Thoracic aorta (tissue), 2 donors: Measurements from ENCODE around the gene NOL8. TPM values are rescaled to one million over a fixed set of nuclear protein-coding genes. Genes with fewer than 3 reads are reported as not detected.
A peak's percentile ranks its signal among the peaks of the same experiment; 100 is the strongest.

Source experiments
- ATAC-seq: fragments of 150-250 bp; one replicate; pipeline ENCODE4 v1.8.0; 2017; ENCODE audit warnings: low read depth; ENCODE audit not compliant: insufficient number of reproducible peaks, low FRiP score
- DNase-seq: peaks from one replicate; pipeline ENCODE4 v3.0.0-alpha.2; 2020; ENCODE audit warnings: low spot score
- H3K27ac ChIP-seq, 2 donors: fragments of 200-600 bp; sonication (generic); 1 replicate in 1 of 2; 2 replicates in 1 of 2; pipeline ENCODE4 v1.5.1; 2016; ENCODE audit warnings: mild to moderate bottlenecking in 2 of 2, moderate library complexity in 2 of 2
- H3K27me3 ChIP-seq: fragments of 200-600 bp; sonication (generic); replicated peaks from 2 replicates; pipeline ENCODE4 v1.6.0; 2016; ENCODE audit warnings: mild to moderate bottlenecking; ENCODE audit not compliant: insufficient read depth
- H3K36me3 ChIP-seq: fragments of 200-600 bp; sonication (generic); one replicate; pipeline ENCODE4 v1.5.1; 2016
- H3K4me1 ChIP-seq, 2 donors: fragments of 200-600 bp; sonication (generic); 1 replicate in 1 of 2; 2 replicates in 1 of 2; pipeline versions ENCODE4 v1.5.1 to v1.6.0; 2016; ENCODE audit warnings: low read depth in 2 of 2, mild to moderate bottlenecking in 1 of 2; ENCODE audit not compliant: control insufficient read depth in 1 of 2
- H3K4me3 ChIP-seq: fragments of 200-600 bp; sonication (generic); 2 replicates; pipeline ENCODE4 v1.5.1; 2016; ENCODE audit warnings: mild to moderate bottlenecking
- H3K9me3 ChIP-seq: fragments of 200-600 bp; sonication (generic); 2 replicates; pipeline ENCODE4 v1.5.1; 2016
- total RNA-seq, 2 donors: library from RNA; depleted of rRNA; stranded (reverse); fragments of >200 nt; gene quantifications; one replicate each; pipeline versions ENCODE4 v1.1.0 to v1.2.3, GENCODE V29; 2016
- TF ChIP-seq, protein P1 (sequence below): fragments of 200-600 bp; sonication (generic); IDR thresholded peaks from one replicate; pipeline ENCODE4 v1.5.1; 2019; ENCODE audit warnings: antibody characterized with exemption

Gene NOL8
- total RNA-seq, 2 donors from 2014 or later, result 33.6 to 49.1 TPM

DNA sequence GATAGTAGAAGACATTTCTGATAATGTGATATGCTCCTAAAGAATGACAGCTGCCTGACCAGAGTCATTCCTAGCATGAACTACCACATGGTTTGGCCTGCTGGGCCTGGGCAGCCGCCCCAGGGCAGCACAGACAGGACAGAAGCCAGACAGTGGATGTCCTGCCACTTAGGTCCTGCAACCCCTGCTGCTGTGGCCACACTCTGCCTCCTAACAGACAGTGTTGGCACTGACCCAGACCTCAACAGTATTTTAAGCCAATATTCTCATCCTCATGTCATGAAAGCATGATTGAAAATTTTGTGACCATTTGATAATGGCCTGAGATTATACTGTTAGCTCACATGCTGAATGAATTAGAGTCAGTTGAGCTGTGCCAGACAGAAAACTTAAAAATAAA lies 16.4 kb upstream of the NOL8 start:
- TF ChIP-seq, protein P1, sequence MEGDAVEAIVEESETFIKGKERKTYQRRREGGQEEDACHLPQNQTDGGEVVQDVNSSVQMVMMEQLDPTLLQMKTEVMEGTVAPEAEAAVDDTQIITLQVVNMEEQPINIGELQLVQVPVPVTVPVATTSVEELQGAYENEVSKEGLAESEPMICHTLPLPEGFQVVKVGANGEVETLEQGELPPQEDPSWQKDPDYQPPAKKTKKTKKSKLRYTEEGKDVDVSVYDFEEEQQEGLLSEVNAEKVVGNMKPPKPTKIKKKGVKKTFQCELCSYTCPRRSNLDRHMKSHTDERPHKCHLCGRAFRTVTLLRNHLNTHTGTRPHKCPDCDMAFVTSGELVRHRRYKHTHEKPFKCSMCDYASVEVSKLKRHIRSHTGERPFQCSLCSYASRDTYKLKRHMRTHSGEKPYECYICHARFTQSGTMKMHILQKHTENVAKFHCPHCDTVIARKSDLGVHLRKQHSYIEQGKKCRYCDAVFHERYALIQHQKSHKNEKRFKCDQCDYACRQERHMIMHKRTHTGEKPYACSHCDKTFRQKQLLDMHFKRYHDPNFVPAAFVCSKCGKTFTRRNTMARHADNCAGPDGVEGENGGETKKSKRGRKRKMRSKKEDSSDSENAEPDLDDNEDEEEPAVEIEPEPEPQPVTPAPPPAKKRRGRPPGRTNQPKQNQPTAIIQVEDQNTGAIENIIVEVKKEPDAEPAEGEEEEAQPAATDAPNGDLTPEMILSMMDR, result no peak
- Histone ChIP-seq H3K36me3 (no peaks in the 10 kb centered on the region), H3K4me3 (no peak overlapping the region), H3K4me1 (peaks cover 6 to 22% of the 10 kb centered on the region in 2 donors), H3K27ac (peak overlapping the region; percentile 63 to 74), H3K9me3 (no peaks in the 10 kb centered on the region), H3K27me3 (no peaks in the 10 kb centered on the region)
- ATAC-seq (no peak), DNase-seq (no peak)

DNA sequence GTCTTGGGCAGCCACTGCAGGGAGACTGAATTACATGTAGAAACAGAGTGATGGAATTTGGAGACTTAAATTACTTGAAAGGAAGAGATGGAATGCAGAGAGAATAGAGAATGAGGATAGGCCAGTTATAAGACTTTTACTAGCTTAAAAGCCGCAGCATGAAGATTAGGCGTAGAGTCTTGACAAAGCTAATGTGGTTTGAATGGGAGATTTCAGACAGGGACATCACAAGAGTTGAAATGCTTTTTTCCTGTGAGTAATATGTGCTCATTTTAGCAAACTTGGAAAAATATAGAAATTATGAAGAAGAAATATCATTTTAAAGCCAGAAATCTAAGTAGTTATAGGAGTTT lies 8.1 kb upstream of the NOL8 start:
- no peaks in the 10 kb centered on the region for H3K4me1 ChIP-seq
- TF ChIP-seq, protein P1, result no peak
- ATAC-seq, result no peak
- no peak for DNase-seq
- H3K9me3 ChIP-seq, result no peaks in the 10 kb centered on the region
- H3K27me3 ChIP-seq, result no peaks in the 10 kb centered on the region
- H3K4me3 ChIP-seq, result no peak overlapping the region
- no peak overlapping the region for H3K27ac ChIP-seq
- H3K36me3 ChIP-seq, result no peaks in the 10 kb centered on the region

DNA sequence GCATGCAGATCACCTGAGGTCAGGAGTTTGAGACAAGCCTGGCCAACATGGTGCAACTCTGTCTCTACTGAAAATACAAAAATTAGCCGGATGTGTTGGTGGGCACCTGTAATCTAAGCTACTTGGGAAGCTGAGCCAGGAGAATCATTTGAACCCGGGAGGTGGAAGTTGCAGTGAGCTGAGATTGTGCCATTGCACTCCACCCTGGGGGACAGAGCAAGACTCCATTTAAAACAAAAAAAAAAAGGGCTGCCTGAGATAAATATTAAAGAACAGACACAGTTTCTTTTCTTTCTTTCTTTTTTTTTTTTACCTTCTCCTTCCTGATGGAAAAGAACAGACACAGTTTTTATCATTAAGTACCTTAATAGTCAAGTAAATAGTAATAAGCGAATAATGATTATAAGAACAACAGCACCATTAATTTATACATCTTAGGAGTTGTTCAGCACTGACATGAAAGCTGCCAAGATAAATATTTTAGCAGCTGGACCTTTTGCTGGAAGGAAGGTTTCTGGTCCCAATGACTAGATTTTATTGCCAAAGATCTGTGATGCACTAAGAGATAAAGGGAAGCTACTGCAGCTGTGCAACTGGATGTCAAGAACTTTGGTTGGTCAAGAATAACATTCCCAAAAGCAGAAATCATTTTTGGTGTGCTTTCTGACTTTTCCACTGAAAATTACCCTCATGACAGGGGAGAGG lies 7.6 kb upstream of the NOL8 start:
- H3K9me3 ChIP-seq, result no peaks in the 10 kb centered on the region
- H3K4me1 ChIP-seq, result no peaks in the 10 kb centered on the region
- H3K36me3 ChIP-seq, result no peaks in the 10 kb centered on the region
- TF ChIP-seq, protein P1, result no peak
- ATAC-seq, result no peak
- no peak for DNase-seq
- H3K27me3 ChIP-seq, result no peaks in the 10 kb centered on the region
- no peak overlapping the region for H3K27ac ChIP-seq
- H3K4me3 ChIP-seq, result no peak overlapping the region

DNA sequence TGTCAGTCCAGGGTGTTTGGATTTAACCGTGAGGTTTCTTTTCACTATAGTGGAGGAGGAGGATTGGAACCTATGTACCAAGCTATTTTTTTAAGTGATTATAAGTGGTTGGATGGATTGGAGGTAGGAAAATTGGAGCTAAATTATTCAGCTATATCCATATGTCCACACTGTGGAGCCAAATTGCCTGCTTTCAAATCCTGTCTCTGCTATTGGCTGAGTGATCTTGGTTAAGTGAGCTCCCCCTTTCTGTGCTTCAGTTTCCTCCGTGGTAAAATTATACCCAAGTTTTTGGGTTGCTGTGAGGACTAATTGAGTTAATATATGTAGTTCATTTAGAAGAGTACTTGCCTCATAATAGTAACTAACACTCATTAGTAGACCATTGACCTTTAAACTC lies 3.1 kb upstream of the NOL8 start:
- Histone ChIP-seq H3K4me1 (peaks cover 15 to 28% of the 10 kb centered on the region in 2 donors), H3K27ac (no peak overlapping the region), H3K4me3 (no peak overlapping the region), H3K9me3 (no peaks in the 10 kb centered on the region), H3K36me3 (no peaks in the 10 kb centered on the region), H3K27me3 (no peaks in the 10 kb centered on the region)
- ATAC-seq, result no peak
- TF ChIP-seq, protein P1, result no peak
- DNase-seq, result no peak

DNA sequence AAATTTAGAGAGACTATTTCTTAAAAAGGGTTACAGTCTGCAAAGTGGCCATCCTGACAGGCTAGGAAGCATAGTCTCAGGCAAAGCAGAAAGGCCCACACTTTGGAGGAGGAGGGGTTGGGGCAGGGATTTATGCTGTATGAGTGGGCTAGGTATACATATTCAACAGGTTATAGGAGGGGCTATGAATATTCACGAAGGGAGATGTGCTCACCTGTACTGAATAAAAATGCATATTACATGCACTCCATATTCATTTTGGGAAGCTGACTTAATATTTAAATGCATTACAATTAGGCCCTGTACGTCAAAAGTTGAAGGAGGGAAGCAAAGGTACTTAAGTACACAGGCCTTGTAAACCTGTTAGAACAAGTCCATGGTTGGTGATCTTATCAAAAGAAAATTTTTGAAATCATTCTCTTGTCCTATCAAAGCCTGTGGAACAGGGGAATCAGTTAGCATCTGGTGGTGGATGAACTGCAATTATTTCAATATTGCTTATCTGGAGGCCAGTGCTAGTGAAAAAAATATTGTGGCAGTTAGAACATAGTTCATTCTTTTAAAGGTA lies 2.2 kb upstream of the NOL8 start:
- no peak for ATAC-seq

More for the DNA sequence above, 2.2 kb upstream of the NOL8 start:
- TF ChIP-seq, protein P1, result no peak
- Histone ChIP-seq H3K4me1 (peaks cover 15 to 29% of the 10 kb centered on the region in 2 donors), H3K9me3 (no peaks in the 10 kb centered on the region), H3K27me3 (no peaks in the 10 kb centered on the region), H3K27ac (no peak overlapping the region), H3K4me3 (no peak overlapping the region), H3K36me3 (no peaks in the 10 kb centered on the region)
- DNase-seq, result no peak
